Bronchial epithelial cell (primary cell): ENCODE data around the gene CST6. TPM values are rescaled to one million over a fixed set of nuclear protein-coding genes. Genes with fewer than 3 reads are reported as not detected.
"Not testable (repeated sequence)": the region's sequence is repeated elsewhere in the genome, so short reads cannot be mapped to it uniquely, and the experiment has no call there.

Source experiments
- DNase-seq: peaks from one replicate; pipeline ENCODE4 v3.0.0-alpha.2; 2010; ENCODE audit warnings: low read depth
- FAIRE-seq: peaks from 2 replicates; lab custom pipeline; 2011; peaks lifted over from hg19 to GRCh38; lab: Jason Lieb, UNC
- H3K27me3 ChIP-seq: 2 replicates; pipeline ENCODE4 v1.5.1; 2011; ENCODE audit warnings: low read length; ENCODE audit not compliant: control insufficient read depth, insufficient read depth
- H3K36me3 ChIP-seq: 2 replicates; pipeline ENCODE4 v1.5.1; 2011; ENCODE audit warnings: low read length; ENCODE audit not compliant: control insufficient read depth, insufficient read depth
- H3K4me3 ChIP-seq: 2 replicates; pipeline ENCODE4 v1.5.1; 2011; ENCODE audit warnings: mild to moderate bottlenecking, low read depth, low read length, control low read depth
- CTCF ChIP-seq: IDR thresholded peaks from 2 replicates; pipeline ENCODE4 v1.5.1; 2011; ENCODE audit warnings: mild to moderate bottlenecking, moderate library complexity, low read length, control low read depth, inconsistent platforms; ENCODE audit not compliant: insufficient read depth, severe bottlenecking
- total RNA-seq: library from RNA; depleted of rRNA; stranded (reverse); fragments of >200 nt; gene quantifications from 2 replicates; pipeline ENCODE4 v1.2.1, GENCODE V29; 2014

The CST6 gene
- total RNA-seq, 1 donor from 2014 or later = 3.9 TPM

DNA sequence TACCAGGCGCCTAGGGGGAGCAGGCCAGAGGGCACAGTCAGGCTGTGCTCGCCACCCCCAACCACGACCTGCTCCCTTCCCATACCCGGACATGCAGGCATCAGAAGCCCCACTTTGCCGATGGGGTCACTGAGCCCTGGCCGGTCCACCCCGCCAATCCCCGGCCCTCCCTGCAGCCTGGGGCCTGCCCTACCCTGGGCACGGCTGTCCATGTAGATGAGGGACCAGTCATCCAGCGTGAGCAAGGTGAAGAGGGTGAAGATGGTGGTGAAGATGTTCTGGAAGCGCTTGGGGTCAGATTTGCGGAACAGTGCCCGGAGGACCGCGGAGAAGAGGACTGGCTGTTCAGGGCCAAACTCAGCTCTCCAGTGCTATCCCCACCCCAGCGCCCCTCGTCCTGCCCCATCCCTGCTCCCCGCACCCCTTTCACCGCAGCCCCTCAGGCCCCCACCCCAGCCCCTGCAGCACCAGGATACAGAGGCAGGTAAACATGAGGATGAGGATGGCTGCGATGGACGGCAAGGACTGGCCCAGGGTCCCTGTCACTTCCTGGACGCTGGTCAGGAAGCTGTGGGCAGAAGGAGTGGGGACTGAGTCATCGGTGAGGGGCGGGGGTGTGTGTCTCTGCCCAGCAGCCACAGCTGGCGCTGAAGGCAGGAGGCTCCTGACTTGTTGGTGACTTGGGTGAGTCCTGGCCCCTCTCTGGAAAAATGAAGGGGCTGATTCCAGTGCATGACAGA is 9.0 kb downstream of the CST6 start:
- no peak overlapping the region for H3K4me3 ChIP-seq
- no peaks in the 10 kb centered on the region for H3K27me3 ChIP-seq
- DNase-seq (peak; percentile 67), FAIRE-seq (no peak)
- TF ChIP-seq CTCF = no peak
- H3K36me3 ChIP-seq = no peaks in the 10 kb centered on the region

- Histone ChIP-seq H3K27me3 (no peaks in the 10 kb centered on the region), H3K36me3 (no peaks in the 10 kb centered on the region), H3K4me3 (no peak overlapping the region)
- FAIRE-seq = no peak
- TF ChIP-seq CTCF = peak; percentile 95
- DNase-seq = peak; percentile 9
These were observed 10.8 kb downstream of the CST6 start for GRCh38 chr11:66022401-66023185.

GRCh38 chr11:66023186-66023440 is 11.3 kb downstream of the CST6 start:
- FAIRE-seq, H3K4me3 ChIP-seq, H3K27me3 ChIP-seq, DNase-seq, H3K36me3 ChIP-seq: not testable (repeated sequence)

GRCh38 chr11:66026017-66026529 is 14.3 kb downstream of the CST6 start, which contains the start of gene CATSPER1:
Gene CATSPER1, minus strand, starts transcription at chr11:66026479. Its CDS starts 100 bp downstream, at chr11:66026379.
- Histone ChIP-seq H3K36me3 (no peaks in the 10 kb centered on the region), H3K27me3 (no peaks in the 10 kb centered on the region), H3K4me3 (no peak within 1 kb of the TSS)
- TF ChIP-seq CTCF = no peak
- FAIRE-seq (no peak), DNase-seq (no peak)

DNA sequence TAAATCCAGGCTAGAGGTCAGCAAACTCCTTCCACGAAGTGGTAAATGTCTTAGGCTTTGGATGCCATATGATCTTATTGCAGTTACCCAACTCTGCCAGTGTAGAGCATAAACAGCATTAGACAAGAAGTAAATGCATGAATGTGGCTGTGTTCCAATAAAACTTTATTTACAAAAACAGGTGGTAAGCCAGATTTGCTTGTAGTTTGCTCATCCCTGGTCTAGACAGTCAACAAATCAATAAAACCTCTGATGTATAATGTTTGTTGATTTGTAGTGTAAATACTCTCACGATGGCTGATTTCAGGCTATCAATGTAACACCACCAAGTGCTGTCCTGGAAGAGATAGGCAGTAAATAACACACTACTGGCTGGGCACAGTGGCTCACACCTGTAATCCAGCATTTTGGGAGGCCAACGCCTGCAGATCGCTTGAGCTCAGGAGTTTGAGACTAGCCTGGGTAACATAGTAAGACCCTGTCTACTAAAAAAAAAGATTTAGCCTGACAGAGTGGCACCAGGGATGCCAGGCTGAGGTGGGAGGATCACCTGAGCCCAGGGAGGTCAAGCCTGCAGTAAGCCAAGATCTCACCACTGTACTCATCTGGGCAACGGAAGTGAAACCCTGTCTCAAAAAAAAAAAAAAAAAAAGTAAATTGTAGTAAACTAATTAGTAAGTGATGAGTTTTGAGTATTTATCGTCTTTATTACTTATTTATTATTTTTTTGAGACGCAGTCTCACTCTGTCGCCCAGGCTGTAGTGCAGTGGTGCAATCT is 21.3 kb downstream of the CST6 start:
- TF ChIP-seq CTCF = no peak
- Histone ChIP-seq H3K27me3 (no peaks in the 10 kb centered on the region), H3K36me3 (no peaks in the 10 kb centered on the region), H3K4me3 (no peak overlapping the region)
- FAIRE-seq = no peak
- DNase-seq = no peak
